Suprapubic skin (tissue), 3 donors: ENCODE data around the gene THRAP3.

Experiments
- POLR2AphosphoS5 ChIP-seq, 3 donors: sonication (generic); formaldehyde crosslinking; IDR thresholded peaks; one replicate each; pipeline ENCODE4 v1.6.1; 2017; ENCODE audit warnings: antibody characterized with exemption in 3 of 3
- TF ChIP-seq, protein P1 (sequence below), 2 donors: fragments of 200-600 bp in 1 of 2; fragments of 450-650 bp in 1 of 2; sonication (generic) in 1 of 2; IDR thresholded peaks; one replicate each; pipeline ENCODE4 v1.5.1; 2016 to 2019; ENCODE audit warnings: antibody characterized with exemption in 2 of 2, mild to moderate bottlenecking in 1 of 2, moderate library complexity in 1 of 2

GRCh38 chr1:36256558-36257374, 32.5 kb downstream of the THRAP3 start:
- TF ChIP-seq POLR2AphosphoS5 (IDR thresholded peaks at IDR 0.05), result no peak
- TF ChIP-seq, protein P1, sequence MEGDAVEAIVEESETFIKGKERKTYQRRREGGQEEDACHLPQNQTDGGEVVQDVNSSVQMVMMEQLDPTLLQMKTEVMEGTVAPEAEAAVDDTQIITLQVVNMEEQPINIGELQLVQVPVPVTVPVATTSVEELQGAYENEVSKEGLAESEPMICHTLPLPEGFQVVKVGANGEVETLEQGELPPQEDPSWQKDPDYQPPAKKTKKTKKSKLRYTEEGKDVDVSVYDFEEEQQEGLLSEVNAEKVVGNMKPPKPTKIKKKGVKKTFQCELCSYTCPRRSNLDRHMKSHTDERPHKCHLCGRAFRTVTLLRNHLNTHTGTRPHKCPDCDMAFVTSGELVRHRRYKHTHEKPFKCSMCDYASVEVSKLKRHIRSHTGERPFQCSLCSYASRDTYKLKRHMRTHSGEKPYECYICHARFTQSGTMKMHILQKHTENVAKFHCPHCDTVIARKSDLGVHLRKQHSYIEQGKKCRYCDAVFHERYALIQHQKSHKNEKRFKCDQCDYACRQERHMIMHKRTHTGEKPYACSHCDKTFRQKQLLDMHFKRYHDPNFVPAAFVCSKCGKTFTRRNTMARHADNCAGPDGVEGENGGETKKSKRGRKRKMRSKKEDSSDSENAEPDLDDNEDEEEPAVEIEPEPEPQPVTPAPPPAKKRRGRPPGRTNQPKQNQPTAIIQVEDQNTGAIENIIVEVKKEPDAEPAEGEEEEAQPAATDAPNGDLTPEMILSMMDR (IDR thresholded peaks at IDR 0.05), result no peak
